PC-9 (cell line): ENCODE results near the gene C1QTNF7. TPM values are rescaled to one million over a fixed set of nuclear protein-coding genes. Genes with fewer than 3 reads are reported as not detected.

Source experiments
- BruUV-seq: library from RNA; stranded (reverse); fragments of 400-500 nt; replicated peaks from 2 replicates; lab custom pipeline; 2021; lab: Mats Ljungman, UMichigan
- CTCF ChIA-PET: fragments of 300-600 bp; sonication (Branson Sonifier 250); formaldehyde crosslinking; loops from one replicate; lab custom pipeline; 2022; ENCODE audit warnings: antibody characterized with exemption; lab: Charles Lee
- POLR2A ChIA-PET: fragments of 300-600 bp; sonication (Branson Sonifier 250); formaldehyde crosslinking; loops from one replicate; lab custom pipeline; 2022; ENCODE audit warnings: antibody characterized with exemption; ENCODE audit not compliant: unreplicated experiment; lab: Charles Lee
- DNase-seq, 2 experiments: peaks; one replicate each; pipeline versions ENCODE4 v3.0.0 to v3.0.0-alpha.2; 2015 to 2022; ENCODE audit warnings: mixed read lengths in 1 of 2
- H2AFZ ChIP-seq: fragments of 200-600 bp; sonication (generic); 2 replicates; pipeline ENCODE4 v1.8.1; 2017; ENCODE audit warnings: antibody characterized with exemption
- H3F3A ChIP-seq: fragments of 200-600 bp; sonication (generic); 2 replicates; pipeline ENCODE4 v1.8.1; 2017; ENCODE audit warnings: antibody characterized with exemption, mild to moderate bottlenecking, low read depth; ENCODE audit not compliant: insufficient read depth
- H3K27ac ChIP-seq: fragments of 200-600 bp; sonication (generic); 2 replicates; pipeline ENCODE4 v1.6.1; 2016; ENCODE audit warnings: mixed run types
- H3K27me3 ChIP-seq: fragments of 200-600 bp; sonication (generic); 2 replicates; pipeline ENCODE4 v1.6.1; 2016; ENCODE audit warnings: low read depth, mixed run types; ENCODE audit not compliant: insufficient read depth
- H3K36me3 ChIP-seq: fragments of 200-600 bp; sonication (generic); 2 replicates; pipeline ENCODE4 v1.6.1; 2016; ENCODE audit warnings: low read depth, mixed run types
- H3K4me1 ChIP-seq: fragments of 200-600 bp; sonication (generic); replicated peaks from 2 replicates; pipeline ENCODE4 v1.6.1; 2016; ENCODE audit warnings: mixed run types; ENCODE audit not compliant: insufficient read depth
- H3K4me2 ChIP-seq: fragments of 200-600 bp; sonication (generic); 2 replicates; pipeline ENCODE4 v1.6.1; 2017; ENCODE audit warnings: mixed run types
- H3K4me3 ChIP-seq: fragments of 200-600 bp; sonication (generic); 2 replicates; pipeline ENCODE4 v1.6.1; 2016; ENCODE audit warnings: mixed run types
- H3K79me2 ChIP-seq: fragments of 200-600 bp; sonication (generic); 2 replicates; pipeline ENCODE4 v1.6.1; 2017; ENCODE audit warnings: low read depth, mixed run types
- H3K9me2 ChIP-seq: fragments of 200-600 bp; sonication (generic); 2 replicates; pipeline ENCODE4 v1.8.1; 2017; ENCODE audit warnings: mild to moderate bottlenecking; ENCODE audit not compliant: insufficient read depth
- H3K9me3 ChIP-seq: fragments of 200-600 bp; sonication (generic); 2 replicates; pipeline ENCODE4 v1.8.1; 2016; ENCODE audit warnings: low read depth; ENCODE audit not compliant: insufficient read depth
- H4K20me1 ChIP-seq: fragments of 200-600 bp; sonication (generic); 2 replicates; pipeline ENCODE4 v1.8.1; 2017; ENCODE audit not compliant: insufficient read depth
- CTCF ChIP-seq: fragments of 200-600 bp; sonication (generic); conservative IDR thresholded peaks from 2 replicates; pipeline ENCODE4 v1.6.1; 2017; ENCODE audit warnings: mixed run types, antibody characterized with exemption, mild to moderate bottlenecking, moderate library complexity
- EZH2 ChIP-seq: fragments of 200-600 bp; sonication (generic); IDR thresholded peaks from 2 replicates; pipeline ENCODE4 v1.8.0; 2017; ENCODE audit warnings: antibody characterized with exemption, low read depth
- intact Hi-C: fragments of 100-400 bp; cut with micrococcal nuclease; formaldehyde crosslinking; loops from one replicate; pipeline ENCODE4 v1.10.0; 2022; ENCODE audit not compliant: unreplicated experiment
- total RNA-seq: library from RNA; stranded (reverse); gene quantifications from 2 replicates; pipeline ENCODE4 v1.2.3, GENCODE V29; 2021

C1QTNF7 gene
- total RNA-seq, 1 experiment from 2014 or later, result not detected

- Histone ChIP-seq H3F3A (no peaks in the 10 kb centered on the region), H3K27me3 (no peaks in the 10 kb centered on the region), H3K36me3 (no peaks in the 10 kb centered on the region), H3K9me3 (no peaks in the 10 kb centered on the region), H3K4me3 (no peak overlapping the region), H4K20me1 (no peaks in the 10 kb centered on the region), H3K4me1 (no peaks in the 10 kb centered on the region), H3K27ac (no peak overlapping the region), H2AFZ (no peak overlapping the region), H3K79me2 (no peaks in the 10 kb centered on the region), H3K4me2 (no peak overlapping the region), H3K9me2 (no peaks in the 10 kb centered on the region)
- POLR2A ChIA-PET, result no interaction called here
- DNase-seq, result no peak
- BruUV-seq, result no TSS peak
- CTCF ChIA-PET, result no interaction called here
- intact Hi-C loops, result no loop called here
- no peak for TF ChIP-seq CTCF
- no peak for TF ChIP-seq EZH2
Observed at GRCh38 chr4:15423285-15423711, 4.5 kb upstream of the C1QTNF7 start.

- no TSS peak for BruUV-seq
- Histone ChIP-seq H3K4me2 (no peak overlapping the region), H3K79me2 (no peaks in the 10 kb centered on the region), H3K36me3 (no peaks in the 10 kb centered on the region), H3K9me3 (no peaks in the 10 kb centered on the region), H3K4me3 (no peak overlapping the region), H3K27me3 (no peaks in the 10 kb centered on the region), H3F3A (no peaks in the 10 kb centered on the region), H3K4me1 (no peaks in the 10 kb centered on the region), H2AFZ (no peak overlapping the region), H3K9me2 (no peaks in the 10 kb centered on the region), H3K27ac (no peak overlapping the region), H4K20me1 (no peaks in the 10 kb centered on the region)
- ChIA-PET POLR2A (no interaction called here), CTCF (no interaction called here)
- TF ChIP-seq EZH2 (no peak), CTCF (no peak)
- no peak for DNase-seq
- intact Hi-C loops, result no loop called here
Observed at GRCh38 chr4:15425520-15425919, 2.3 kb upstream of the C1QTNF7 start.

- Histone ChIP-seq H3K79me2 (no peaks in the 10 kb centered on the region), H3K36me3 (no peaks in the 10 kb centered on the region), H3K4me2 (no peak overlapping the region), H3K9me2 (no peaks in the 10 kb centered on the region), H3K27ac (no peak overlapping the region), H3K4me3 (no peak overlapping the region), H3K27me3 (no peaks in the 10 kb centered on the region), H3K4me1 (no peaks in the 10 kb centered on the region), H2AFZ (no peak overlapping the region), H3F3A (no peaks in the 10 kb centered on the region), H4K20me1 (no peaks in the 10 kb centered on the region), H3K9me3 (no peaks in the 10 kb centered on the region; the same call in 1 of the 2 replicates)
- intact Hi-C loops, result no loop called here
- CTCF ChIA-PET, result no interaction called here
- no peak for TF ChIP-seq EZH2
- TF ChIP-seq CTCF, result no peak
- BruUV-seq, result no TSS peak
- POLR2A ChIA-PET, result no interaction called here
- no peak for DNase-seq
Observed at GRCh38 chr4:15427161-15427560, 672 bp upstream of the C1QTNF7 start.
